SKM-1 (cell line): ENCODE results near the gene ICAM4.

Source experiments
- DNase-seq: peaks from one replicate; lab custom pipeline; 2025; ENCODE audit not compliant: unreplicated experiment; lab: John Stamatoyannopoulos, UW

Gene ICAM4

GRCh38 chr19:10290357-10290875 lies 3.7 kb downstream of the ICAM4 start:
- DNase-seq, result no peak

- DNase-seq, result no peak
Measured at GRCh38 chr19:10290876-10291553, 4.3 kb downstream of the ICAM4 start.

GRCh38 chr19:10291554-10292205 lies 4.9 kb downstream of the ICAM4 start:
- no peak for DNase-seq

- DNase-seq, result no peak
Measured at GRCh38 chr19:10292206-10292788, 5.5 kb downstream of the ICAM4 start.

- no peak for DNase-seq
Measured at GRCh38 chr19:10292789-10293636, 6.3 kb downstream of the ICAM4 start.

- no peak for DNase-seq
Measured at GRCh38 chr19:10293637-10294367, 7.0 kb downstream of the ICAM4 start.

- DNase-seq, result no peak
Measured at GRCh38 chr19:10294368-10294697, 7.6 kb downstream of the ICAM4 start.

GRCh38 chr19:10295305-10295846 lies 8.6 kb downstream of the ICAM4 start:
- no peak for DNase-seq

GRCh38 chr19:10295847-10296591 lies 9.3 kb downstream of the ICAM4 start:
- DNase-seq, result no peak

- DNase-seq, result peak; percentile 78
Measured at GRCh38 chr19:10299545-10300458, 13.0 kb downstream of the ICAM4 start.

- peak; percentile 20 for DNase-seq
Measured at GRCh38 chr19:10305139-10305806, 18.5 kb downstream of the ICAM4 start.

- no peak for DNase-seq
Measured at GRCh38 chr19:10306327-10306726, 19.6 kb downstream of the ICAM4 start.

GRCh38 chr19:10309423-10309822 lies 22.7 kb downstream of the ICAM4 start, which contains the start of gene ZGLP1:
Gene ZGLP1 (minus strand): TSS chr19:10309815.
- DNase-seq, result no peak

GRCh38 chr19:10315335-10316214 lies 28.8 kb downstream of the ICAM4 start, which contains the start of gene FDX2:
Gene FDX2 (minus strand): TSS chr19:10316015. CDS start chr19:10315996, 19 bp downstream.
- peak; percentile 45 for DNase-seq

GRCh38 chr19:10316229-10317044 lies 29.7 kb downstream of the ICAM4 start:
- no peak for DNase-seq
